GM12891 (cell line): ENCODE measurements around the gene CSMD2.

Experiments used
- DNase-seq: peaks from one replicate; pipeline ENCODE4 v3.0.0; 2011; ENCODE audit warnings: low spot score; ENCODE audit not compliant: insufficient read length
- FAIRE-seq: peaks from 2 replicates; lab custom pipeline; 2011; peaks lifted over from hg19 to GRCh38; lab: Jason Lieb, UNC
- PAX5 ChIP-seq: IDR thresholded peaks from 2 replicates; pipeline ENCODE4 v1.6.1; 2011; ENCODE audit warnings: low read length, moderate library complexity, mild to moderate bottlenecking; ENCODE audit not compliant: insufficient read depth, severe bottlenecking
- POLR2A ChIP-seq: IDR thresholded peaks from 2 replicates; pipeline ENCODE4 v1.6.1; 2011; ENCODE audit warnings: low read depth, low read length, control low read depth
- POLR2AphosphoS5 ChIP-seq: IDR thresholded peaks from 2 replicates; pipeline ENCODE4 v1.6.1; 2011; ENCODE audit warnings: low read depth, low read length, control low read depth
- POU2F2 ChIP-seq: IDR thresholded peaks from 2 replicates; pipeline ENCODE4 v1.6.1; 2011; ENCODE audit warnings: low read depth, mild to moderate bottlenecking, control low read depth, low read length, moderate library complexity
- SPI1 ChIP-seq: IDR thresholded peaks from 2 replicates; pipeline ENCODE4 v1.6.1; 2011; ENCODE audit warnings: low read depth, low read length, control low read depth
- TAF1 ChIP-seq: IDR thresholded peaks from 2 replicates; pipeline ENCODE4 v1.6.1; 2011; ENCODE audit warnings: low read depth, low read length, control low read depth

CSMD2 gene

DNA sequence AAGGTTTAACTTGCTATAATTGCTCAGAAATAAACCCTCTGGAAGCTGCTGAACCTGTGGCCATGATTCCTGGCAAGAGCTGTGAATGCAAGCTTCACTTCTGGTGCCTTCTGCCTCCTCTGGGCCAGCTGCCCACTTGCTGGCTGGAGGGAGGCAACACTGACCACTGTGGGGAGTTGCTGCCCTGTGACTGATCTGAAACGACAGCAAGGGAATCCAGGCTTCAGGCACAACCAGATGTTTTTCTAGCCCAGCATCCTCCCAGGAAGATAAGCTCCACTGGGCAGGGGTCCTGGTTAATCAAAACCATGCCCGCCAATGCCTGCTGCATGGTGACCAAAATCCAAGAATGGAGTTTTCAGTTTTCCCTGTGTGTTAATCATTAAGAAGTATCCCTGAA is 481.1 kb downstream of the CSMD2 start:
- TF ChIP-seq TAF1 (no peak), SPI1 (no peak), POLR2A (no peak), PAX5 (no peak), POU2F2 (no peak), POLR2AphosphoS5 (no peak)
- DNase-seq, result no peak
- no peak for FAIRE-seq

DNA sequence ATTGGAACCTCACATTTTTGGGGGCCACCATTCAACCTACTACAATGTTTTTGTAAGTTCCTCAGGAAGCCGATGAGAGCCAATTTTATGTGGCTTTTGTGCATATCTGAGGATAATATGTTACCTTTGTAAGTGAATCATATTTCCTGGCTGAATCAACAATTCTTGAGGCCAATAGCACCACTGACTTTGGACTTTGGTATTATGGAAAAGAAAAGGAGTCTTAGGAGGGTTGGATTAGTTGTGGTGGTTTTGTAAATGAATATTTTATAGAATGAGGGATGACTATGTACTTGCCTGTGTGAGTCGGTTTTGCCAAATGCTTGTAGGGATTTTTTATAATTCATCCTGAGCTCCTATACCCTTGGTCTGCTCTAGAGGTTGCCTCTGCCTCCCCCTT is 482.7 kb downstream of the CSMD2 start:
- DNase-seq (no peak), FAIRE-seq (no peak)
- no peak for TF ChIP-seq POU2F2
- TF ChIP-seq POLR2AphosphoS5, result no peak
- no peak for TF ChIP-seq POLR2A
- no peak for TF ChIP-seq SPI1
- TF ChIP-seq PAX5, result no peak
- TF ChIP-seq TAF1, result no peak

DNA sequence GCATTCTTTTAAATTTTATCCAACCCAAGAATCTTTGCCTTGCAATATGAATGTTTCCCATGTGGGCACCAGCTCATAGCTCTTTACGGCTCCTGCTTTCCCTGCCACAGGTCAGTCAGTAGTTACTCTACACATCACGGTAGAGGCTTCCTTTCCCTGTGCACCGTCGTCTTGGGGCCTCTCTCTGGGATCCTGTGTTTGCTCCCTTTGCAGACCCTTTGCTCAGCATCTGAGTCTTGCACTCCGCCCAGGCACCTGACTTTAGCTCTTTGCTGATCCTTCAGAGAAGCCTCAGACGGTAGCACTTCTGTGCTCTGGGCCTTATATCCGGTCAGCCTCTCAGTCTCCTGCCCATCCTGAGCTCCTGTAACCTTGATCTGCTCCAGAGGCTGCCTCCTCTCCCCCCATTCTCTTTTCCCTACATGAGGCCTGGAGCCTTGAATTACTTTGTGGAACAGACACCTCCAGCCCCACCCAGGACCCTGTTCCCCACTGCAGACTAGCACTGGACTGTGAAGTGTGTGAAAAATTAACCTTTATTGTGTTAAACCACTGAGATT is 484.7 kb downstream of the CSMD2 start:
- DNase-seq (no peak), FAIRE-seq (no peak)
- no peak for TF ChIP-seq POLR2AphosphoS5
- TF ChIP-seq TAF1, result no peak
- TF ChIP-seq SPI1, result no peak
- no peak for TF ChIP-seq POU2F2
- no peak for TF ChIP-seq PAX5
- TF ChIP-seq POLR2A, result no peak

DNA sequence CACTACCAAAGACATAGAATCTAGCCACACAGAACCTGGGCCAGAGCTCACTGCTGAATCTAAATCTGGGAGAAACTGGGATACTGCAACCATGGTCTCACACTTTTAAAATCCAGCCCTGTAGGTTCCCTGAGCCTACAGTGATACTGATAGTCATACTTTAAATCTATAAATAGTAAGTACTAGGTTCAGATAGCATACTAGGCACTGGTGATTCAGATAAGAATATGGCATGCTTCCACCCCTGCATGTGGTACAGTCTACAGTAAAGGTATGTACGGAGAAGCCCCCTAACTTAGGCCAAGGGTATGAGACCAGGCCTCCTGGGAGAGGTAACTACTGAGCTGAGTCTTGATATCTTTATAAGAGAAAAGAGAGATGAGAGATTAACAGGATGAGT is 494.5 kb downstream of the CSMD2 start:
- FAIRE-seq (no peak), DNase-seq (no peak)
- TF ChIP-seq POLR2AphosphoS5 (no peak), PAX5 (no peak), TAF1 (no peak), SPI1 (no peak), POU2F2 (no peak)

DNA sequence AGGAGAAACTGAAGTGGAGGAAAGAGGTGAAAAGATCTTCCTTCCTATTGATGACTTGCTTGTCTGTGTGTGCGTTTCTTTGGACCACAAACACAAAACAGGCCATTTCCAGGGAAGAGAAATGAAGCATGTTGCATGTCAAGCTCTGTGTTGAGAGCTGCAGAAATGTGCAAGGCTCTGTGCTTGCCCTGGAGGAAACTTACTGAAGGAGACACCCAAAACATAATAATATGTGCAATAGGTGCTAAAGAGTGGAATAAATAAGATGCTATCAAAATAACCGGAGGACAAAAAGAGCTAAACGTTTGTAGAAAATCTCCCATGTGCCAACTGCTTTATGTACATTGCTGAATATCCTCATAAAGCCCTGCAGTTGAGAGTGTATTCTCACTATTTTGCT is 496.3 kb downstream of the CSMD2 start:
- no peak for FAIRE-seq
- no peak for TF ChIP-seq POLR2AphosphoS5
- no peak for TF ChIP-seq PAX5
- no peak for TF ChIP-seq POLR2A
- TF ChIP-seq TAF1, result no peak
- TF ChIP-seq SPI1, result no peak
- no peak for TF ChIP-seq POU2F2
- no peak for DNase-seq

DNA sequence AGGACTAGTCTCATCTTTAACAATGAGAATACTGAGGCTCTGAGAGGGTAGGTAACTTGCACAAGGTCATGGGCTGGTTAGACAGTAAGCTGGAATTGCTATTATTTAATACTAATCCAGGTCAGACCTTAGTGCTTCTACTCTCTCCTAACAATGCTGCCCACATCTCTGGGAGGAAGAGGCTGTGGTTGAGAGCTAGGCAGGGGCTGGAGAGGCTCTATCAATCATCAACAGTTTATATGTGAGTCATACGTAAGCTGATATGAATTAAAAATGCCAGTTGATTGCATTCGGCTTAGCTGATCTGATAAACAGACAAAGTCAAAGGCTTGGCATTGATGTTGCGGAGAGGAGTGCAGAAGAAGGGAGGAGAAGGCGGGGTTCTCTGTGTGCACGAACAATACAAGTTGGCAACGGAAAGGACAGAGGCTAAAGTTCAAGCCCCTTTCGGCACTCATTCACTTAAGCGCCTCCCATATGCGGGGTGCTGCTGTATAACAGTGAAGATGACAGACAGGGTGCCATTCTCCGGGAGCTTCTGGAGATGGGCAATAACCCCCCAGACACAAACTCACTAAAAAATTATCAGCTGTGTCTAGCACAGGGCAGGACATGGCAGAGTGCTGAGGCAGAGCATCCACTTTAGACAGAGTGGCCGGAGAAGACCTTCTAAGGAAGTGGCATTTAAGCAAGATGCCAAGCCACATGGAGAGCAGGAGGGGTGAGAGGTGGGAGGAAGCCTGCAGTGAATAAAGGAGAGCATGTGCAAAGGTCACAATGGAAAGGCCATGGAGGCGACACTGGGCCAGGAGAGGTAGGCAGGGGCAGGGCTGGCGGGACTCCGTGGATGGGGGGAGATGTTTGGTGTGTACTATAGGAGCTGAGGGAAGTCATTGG is 497.4 kb downstream of the CSMD2 start:
- no peak for TF ChIP-seq SPI1
- no peak for TF ChIP-seq POLR2AphosphoS5
- TF ChIP-seq POLR2A, result no peak
- no peak for TF ChIP-seq PAX5
- no peak for TF ChIP-seq TAF1
- TF ChIP-seq POU2F2, result no peak
- no peak for DNase-seq
- no peak for FAIRE-seq

DNA sequence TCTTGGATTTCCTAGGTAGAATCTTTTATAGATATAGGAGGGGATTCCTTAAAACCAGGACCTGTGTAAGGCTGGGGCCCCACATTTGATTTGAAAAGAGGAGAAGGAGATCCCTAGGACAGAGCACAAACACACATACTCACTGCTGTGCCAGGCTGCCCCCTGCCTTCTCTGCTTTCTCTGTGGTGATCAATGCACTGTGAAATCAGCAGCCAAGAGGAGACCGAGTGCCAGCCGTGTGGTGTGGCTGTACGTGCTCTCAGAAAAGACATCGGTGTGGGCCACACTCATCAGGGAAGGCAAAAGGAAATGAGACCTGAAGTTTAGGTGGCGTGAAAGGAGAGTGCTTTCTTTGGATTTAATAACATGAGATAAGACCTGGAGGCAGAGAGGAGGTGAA is 498.4 kb downstream of the CSMD2 start:
- FAIRE-seq, result no peak
- DNase-seq, result no peak
- TF ChIP-seq TAF1, result no peak
- no peak for TF ChIP-seq PAX5
- no peak for TF ChIP-seq POLR2A
- TF ChIP-seq SPI1, result no peak
- TF ChIP-seq POU2F2, result no peak
- no peak for TF ChIP-seq POLR2AphosphoS5

DNA sequence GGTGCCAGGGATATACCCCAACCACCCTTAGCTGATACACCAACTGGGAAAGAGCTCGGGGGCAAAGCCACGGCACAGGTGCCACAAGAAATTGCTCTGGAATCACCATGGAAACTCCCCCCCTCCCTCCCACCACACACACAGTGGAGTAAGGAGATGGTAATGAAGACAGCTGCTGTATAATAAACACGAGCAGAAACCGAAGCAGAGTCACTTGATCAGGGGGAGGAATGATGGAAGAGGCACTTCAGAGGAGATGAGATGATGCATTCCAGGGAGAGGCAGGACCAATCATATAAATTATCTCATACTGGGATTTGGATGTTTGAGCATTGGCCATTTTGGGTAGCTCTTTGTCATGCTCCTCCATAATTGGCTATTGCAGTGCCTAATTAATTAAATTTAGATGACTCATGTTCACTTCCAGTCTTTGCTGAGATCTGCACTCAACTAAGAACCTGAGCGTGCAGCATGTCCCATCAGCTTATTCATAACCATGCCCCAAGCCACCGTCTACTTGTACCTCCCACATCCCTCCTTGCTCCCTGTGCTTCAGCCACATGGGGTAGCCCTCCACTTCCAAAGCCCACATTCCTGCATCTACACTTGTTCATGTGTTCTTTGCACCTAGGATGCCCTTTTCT is 503.1 kb downstream of the CSMD2 start:
- TF ChIP-seq POLR2A (no peak), POLR2AphosphoS5 (no peak), SPI1 (no peak), TAF1 (no peak), POU2F2 (no peak), PAX5 (no peak)
- DNase-seq (no peak), FAIRE-seq (no peak)

DNA sequence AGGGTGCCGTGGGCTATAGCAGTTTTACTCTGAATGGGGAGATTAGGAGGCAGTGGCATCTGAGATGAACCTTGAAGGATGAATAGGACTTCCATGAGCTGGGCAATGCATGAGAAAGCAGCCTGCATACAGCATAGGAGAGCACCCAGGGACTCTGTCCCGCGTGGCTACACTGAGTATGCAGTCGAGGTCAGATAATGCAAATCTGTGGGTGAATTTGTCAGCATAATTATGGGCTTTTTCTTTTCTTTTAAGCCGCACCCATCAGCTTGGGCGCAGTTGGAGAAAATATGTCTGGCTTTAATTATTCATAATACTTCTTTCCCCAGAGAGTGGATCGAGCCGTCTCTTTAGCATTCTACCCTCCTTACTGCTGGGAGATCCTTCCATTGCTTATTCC is 504.1 kb downstream of the CSMD2 start:
- FAIRE-seq (no peak), DNase-seq (no peak)
- TF ChIP-seq SPI1 (no peak), PAX5 (no peak), POLR2A (no peak), TAF1 (no peak), POLR2AphosphoS5 (no peak), POU2F2 (no peak)
